ENCODE measurements around the gene MMP17. TPM values are rescaled to one million over a fixed set of nuclear protein-coding genes. Genes with fewer than 3 reads are reported as not detected.

The MMP17 gene
- total and polyA plus RNA-seq, 2 of the 4 experiments (the other 2 are of a cell fraction): 1.4 to 11.8 TPM

GRCh38 chr12:131794573-131794972, 33.6 kb upstream of the MMP17 start:
- Histone ChIP-seq H3K9me3 (ENCODE audit: control insufficient read depth, insufficient read depth, low read length) (no peaks in the 10 kb centered on the region), H2AFZ (replicated peaks; ENCODE audit: low read length, poor library complexity) (no peak overlapping the region), H2AK9ac (replicated peaks; ENCODE audit: low read depth, low read length, poor library complexity) (peak overlapping the region; percentile 34), H2AK5ac (ENCODE audit: low read depth, low read length) (no peak overlapping the region), H3K9ac (ENCODE audit: low read depth, low read length) (no peak overlapping the region), H3K14ac (replicated peaks; ENCODE audit: low read depth, low read length) (no peak overlapping the region), H4K5ac (ENCODE audit: low read depth, low read length) (no peak overlapping the region), H4K20me1 (ENCODE audit: insufficient read depth, low read length) (no peaks in the 10 kb centered on the region), H3K56ac (ENCODE audit: extremely low read depth, insufficient read depth, low read length) (no peak overlapping the region), H3K4me2 (ENCODE audit: low read depth, low read length) (no peak overlapping the region), H3K79me1 (ENCODE audit: low read depth in 1 of 2, low read length in 2 of 2) (peaks cover 5 to 13% of the 10 kb centered on the region in 2 experiments; a peak in 2 of 4 replicates), H4K8ac (ENCODE audit: low read depth in 2 of 2, low read length in 2 of 2) (no peak overlapping the region), H2BK120ac (ENCODE audit: low read depth, low read length) (no peak overlapping the region), H3K4ac (ENCODE audit: low read depth, low read length) (no peak overlapping the region), H3K4me1 (ENCODE audit: control insufficient read depth, insufficient read depth, low read length) (no peaks in the 10 kb centered on the region), H4K91ac (ENCODE audit: insufficient read depth, low read depth, low read length) (no peak overlapping the region), H3K18ac (ENCODE audit: low read depth, low read length) (no peak overlapping the region), H3K9me1 (ENCODE audit: insufficient read depth, low read length) (peaks cover 5% of the 10 kb centered on the region; the same call in 1 of the 2 replicates), H2BK5ac (ENCODE audit: low read depth, low read length, poor library complexity, severe bottlenecking) (no peak overlapping the region), H3K27ac (ENCODE audit: insufficient read depth, low read length) (no peak overlapping the region), H2BK20ac (ENCODE audit: low read depth, low read length) (no peak overlapping the region), H3K23ac (ENCODE audit: low read depth, low read length) (no peak overlapping the region), H3K4me3 (ENCODE audit: insufficient read depth, low read depth, low read length) (no peak overlapping the region), H3K27me3 (ENCODE audit: control insufficient read depth, insufficient read depth, low read length) (no peaks in the 10 kb centered on the region), H2BK15ac (ENCODE audit: low read depth, low read length) (no peak overlapping the region), H3K36me3 (ENCODE audit: control insufficient read depth, insufficient read depth, low read length) (peaks cover 38% of the 10 kb centered on the region)
- DNase-seq: no peak
- POLR2A ChIA-PET (ENCODE audit: unreplicated experiment): no interaction called here
- no peak for ATAC-seq (ENCODE audit: low read depth)
- in situ Hi-C loops (cut with MboI; ENCODE audit: low sequenced_read_pairs): no loop called here
- intact Hi-C loops (cut with micrococcal nuclease): no loop called here
- no peak for TF ChIP-seq BHLHE40 (IDR thresholded peaks at IDR 0.05; ENCODE audit: low read depth, low read length)
- TF ChIP-seq CHD1 (IDR thresholded peaks at IDR 0.05; ENCODE audit: low read depth, low read length): no peak
- no peak for TF ChIP-seq USF2 (IDR thresholded peaks at IDR 0.05; ENCODE audit: low read depth, low read length)
- no peak for TF ChIP-seq RCOR1 (IDR thresholded peaks at IDR 0.05; ENCODE audit: insufficient replicate concordance, low read length)
- TF ChIP-seq NFE2L2 (IDR thresholded peaks at IDR 0.05; ENCODE audit: low read depth, low read length): no peak
- no peak for TF ChIP-seq MAZ (IDR thresholded peaks at IDR 0.05; ENCODE audit: borderline replicate concordance, low read depth, low read length)
- no peak for TF ChIP-seq CTCF (conservative IDR thresholded peaks at IDR 0.05; ENCODE audit: low read depth, low read length)
- no peak for TF ChIP-seq MAFK (IDR thresholded peaks at IDR 0.05; ENCODE audit: low read depth, low read length)
- no peak for TF ChIP-seq MXI1 (IDR thresholded peaks at IDR 0.05; ENCODE audit: borderline replicate concordance, low read depth, low read length)
- no peak for TF ChIP-seq FOS (IDR thresholded peaks at IDR 0.05; ENCODE audit: low read depth, low read length)
- no peak for TF ChIP-seq POLR2A (IDR thresholded peaks at IDR 0.05; ENCODE audit: low read depth, low read length)
- no peak for TF ChIP-seq ELK1 (IDR thresholded peaks at IDR 0.05; ENCODE audit: borderline replicate concordance, low read depth, low read length)
- no peak for TF ChIP-seq RAD21 (IDR thresholded peaks at IDR 0.05; ENCODE audit: low read length)
- CTCF ChIA-PET: no interaction called here
- no TSS peak for BruUV-seq (replicated peaks)
- dilution Hi-C loops (cut with HindIII; ENCODE audit: low sequenced_read_pairs, unreplicated experiment): no loop called here
- 91% methylated on average over 9 of the region's 10 CpGs; no CpG with 5 or more reads in 1 of the 2 experiments for WGBS, 2 experiments (ENCODE audit: extremely low coverage in 2 of 2, insufficient read length in 1 of 2)
